Endothelial cell of umbilical vein (primary cell): Measurements from ENCODE around the gene CSNK1A1. TPM values are rescaled to one million over a fixed set of nuclear protein-coding genes. Genes with fewer than 3 reads are reported as not detected.

Experiments
- BruUV-seq: library from RNA; stranded (reverse); fragments of 400-500 nt; replicated peaks from 2 replicates; lab custom pipeline; 2021; lab: Mats Ljungman, UMichigan
- CTCF ChIA-PET: fragments of 300-600, 350-600 bp; sonication (Branson Sonifier 250); formaldehyde crosslinking; loops from one replicate; lab custom pipeline; 2021; ENCODE audit warnings: antibody characterized with exemption, inconsistent platforms; lab: Charles Lee
- POLR2A ChIA-PET: fragments of 300-600, 350-600 bp; sonication (Branson Sonifier 250); formaldehyde crosslinking; loops from one replicate; lab custom pipeline; 2021; ENCODE audit warnings: antibody characterized with exemption, inconsistent platforms; lab: Charles Lee
- DNase-seq: peaks from one replicate; pipeline ENCODE4 v3.0.0-alpha.2; 2011; ENCODE audit warnings: low read depth, low spot score
- FAIRE-seq: peaks from 2 replicates; lab custom pipeline; 2011; peaks lifted over from hg19 to GRCh38; lab: Jason Lieb, UNC
- H2AFZ ChIP-seq: 2 replicates; pipeline ENCODE4 v1.6.0; 2012; ENCODE audit warnings: low read depth, low read length, control low read depth, inconsistent platforms
- H3K27ac ChIP-seq: 2 replicates; pipeline ENCODE4 v1.5.1; 2011; ENCODE audit warnings: low read depth, mild to moderate bottlenecking, control low read depth, low read length, moderate library complexity; ENCODE audit not compliant: insufficient read depth
- H3K27me3 ChIP-seq, 2 experiments: 2 replicates each; pipeline versions ENCODE4 v1.6.0 to v1.6.1; 2011; ENCODE audit warnings: low read length in 2 of 2, mixed read lengths in 1 of 2; ENCODE audit not compliant: control insufficient read depth in 2 of 2, insufficient read depth in 2 of 2
- H3K36me3 ChIP-seq, 2 experiments: 2 replicates in 1 of 2; 3 replicates in 1 of 2; pipeline ENCODE4 v1.5.1; 2011; ENCODE audit warnings: low read length in 2 of 2, mild to moderate bottlenecking in 1 of 2, moderate library complexity in 1 of 2; ENCODE audit not compliant: control insufficient read depth in 2 of 2, insufficient read depth in 2 of 2; ENCODE audit errors: extremely low read depth in 1 of 2
- H3K4me1 ChIP-seq: 3 replicates; pipeline ENCODE4 v1.5.1; 2011; ENCODE audit warnings: mild to moderate bottlenecking, low read length; ENCODE audit not compliant: control insufficient read depth, insufficient read depth; ENCODE audit errors: extremely low read depth
- H3K4me2 ChIP-seq: 2 replicates; pipeline ENCODE4 v1.6.1; 2011; ENCODE audit warnings: low read length, control low read depth, mixed read lengths; ENCODE audit not compliant: insufficient read depth
- H3K4me3 ChIP-seq, 3 experiments: fragments of 200-600 bp in 1 of 3; sonication (generic), shearing (Covaris generic) in 1 of 3; replicated peaks in 1 of 3; 2 replicates each; pipeline ENCODE4 v1.5.1; 2011 to 2016; ENCODE audit warnings: control low read depth in 3 of 3, low read length in 3 of 3, mild to moderate bottlenecking in 2 of 3, inconsistent platforms in 1 of 3, low read depth in 1 of 3, moderate library complexity in 1 of 3; ENCODE audit not compliant: insufficient read depth in 1 of 3
- H3K79me2 ChIP-seq: 2 replicates; pipeline ENCODE4 v1.6.0; 2012; ENCODE audit warnings: low read length, inconsistent platforms; ENCODE audit not compliant: control insufficient read depth, insufficient read depth
- H3K9ac ChIP-seq: replicated peaks from 2 replicates; pipeline ENCODE3; 2011; ENCODE audit warnings: low read length, control low read depth; ENCODE audit not compliant: insufficient read depth; ENCODE audit errors: extremely low read depth
- H3K9me1 ChIP-seq: replicated peaks from 3 replicates; pipeline ENCODE4 v1.6.0; 2011; ENCODE audit warnings: mild to moderate bottlenecking, low read length; ENCODE audit not compliant: control insufficient read depth, insufficient read depth; ENCODE audit errors: extremely low read depth
- H3K9me3 ChIP-seq: replicated peaks from 2 replicates; pipeline ENCODE4 v1.5.1; 2012; ENCODE audit warnings: low read length, inconsistent platforms; ENCODE audit not compliant: control insufficient read depth, insufficient read depth
- H4K20me1 ChIP-seq: replicated peaks from 2 replicates; pipeline ENCODE3; 2011; ENCODE audit warnings: mild to moderate bottlenecking, low read length; ENCODE audit not compliant: control insufficient read depth, insufficient read depth; ENCODE audit errors: extremely low read depth
- EZH2 ChIP-seq: IDR thresholded peaks from 2 replicates; pipeline ENCODE4 v1.6.1; 2012; ENCODE audit warnings: borderline replicate concordance, low read depth, mild to moderate bottlenecking, moderate library complexity, low read length, inconsistent platforms; ENCODE audit not compliant: severe bottlenecking
- FOS ChIP-seq: IDR thresholded peaks from 2 replicates; pipeline ENCODE4 v1.6.1; 2011; ENCODE audit warnings: mild to moderate bottlenecking, low read length, moderate library complexity, borderline replicate concordance; ENCODE audit not compliant: insufficient read depth
- GATA2 ChIP-seq: IDR thresholded peaks from 2 replicates; pipeline ENCODE4 v1.7.0; 2011; ENCODE audit warnings: low read depth, mild to moderate bottlenecking, moderate library complexity, mixed read lengths, low read length; ENCODE audit not compliant: insufficient read length, insufficient read depth
- JUN ChIP-seq: IDR thresholded peaks from 2 replicates; pipeline ENCODE4 v1.6.1; 2011; ENCODE audit warnings: borderline replicate concordance, low read depth; ENCODE audit not compliant: insufficient read length, insufficient read depth
- MYC ChIP-seq: IDR thresholded peaks from one replicate; pipeline ENCODE4 v1.6.1; 2011; ENCODE audit warnings: mild to moderate bottlenecking, low read depth, low read length
- POLR2A ChIP-seq: IDR thresholded peaks from 2 replicates; pipeline ENCODE4 v1.6.1; 2012; ENCODE audit warnings: low read depth, mild to moderate bottlenecking, control low read depth, low read length
- POLR2AphosphoS5 ChIP-seq: IDR thresholded peaks from 2 replicates; pipeline ENCODE4 v1.6.1; 2012; ENCODE audit warnings: low read depth, mild to moderate bottlenecking, control low read depth, low read length, moderate library complexity; ENCODE audit not compliant: insufficient read depth
- dilution Hi-C: fragments of 300-500 bp; cut with MboI; formaldehyde crosslinking; loops from one replicate; pipeline ENCODE4 v1.15.0; 2019; ENCODE audit warnings: low sequenced_read_pairs; ENCODE audit not compliant: extremely low pct_ligation_motif_present
- intact Hi-C: fragments of 100-400 bp; cut with micrococcal nuclease; formaldehyde crosslinking; loops from one replicate; pipeline ENCODE4 v1.10.0; 2022
- polyA plus RNA-seq, 4 experiments: library from polyadenylated mRNA; depleted of rRNA in 3 of 4; stranded (reverse) in 3 of 4; unstranded in 1 of 4; fragments of >200 nt; gene quantifications; 2 replicates each; pipeline versions ENCODE4 v1.2.1 to v1.2.3, GENCODE V29; 2011 to 2012; ENCODE audit warnings: missing spikeins in 1 of 4
- total RNA-seq: library from RNA; stranded (reverse); gene quantifications from 2 replicates; pipeline ENCODE4 v1.2.3, GENCODE V29; 2021
- TF ChIP-seq, protein P1 (sequence below), 2 donors: IDR thresholded peaks; 1 replicate in 1 of 2; 2 replicates in 1 of 2; pipeline ENCODE4 v1.5.1; 2011; ENCODE audit warnings: low read length in 2 of 2, mild to moderate bottlenecking in 2 of 2, moderate library complexity in 2 of 2, control low read depth in 1 of 2, inconsistent platforms in 1 of 2, low read depth in 1 of 2; ENCODE audit not compliant: insufficient read depth in 1 of 2; ENCODE audit errors: extremely low read depth in 1 of 2
- TF ChIP-seq, protein P2 (sequence below): IDR thresholded peaks from 2 replicates; pipeline ENCODE4 v1.6.1; 2011; ENCODE audit not compliant: insufficient read depth, insufficient read length

The CSNK1A1 gene
- total and polyA plus RNA-seq, 2 donors (not counting 3 experiments of a cell fraction or from before 2014, with no cell fraction given), result 74.1 to 253 TPM

- peak; percentile 68 for DNase-seq
- Histone ChIP-seq H3K9me3 (no peaks in the 10 kb centered on the region), H3K4me1 (peaks cover 45% of the 10 kb centered on the region), H3K27ac (peak overlapping the region; percentile 91), H4K20me1 (peaks cover 3% of the 10 kb centered on the region), H3K79me2 (peaks cover 65% of the 10 kb centered on the region), H3K36me3 (peaks cover 6 to 17% of the 10 kb centered on the region in 2 experiments), H3K9ac (peak overlapping the region; percentile 98), H2AFZ (no peak overlapping the region), H3K27me3 (no peaks in the 10 kb centered on the region), H3K4me3 (peak overlapping the region; percentile 81 to 97 (median 85)), H3K9me1 (no peaks in the 10 kb centered on the region), H3K4me2 (peak overlapping the region; percentile 100)
- BruUV-seq, result no TSS peak
- dilution Hi-C loops (no loop called here), intact Hi-C loops (loop anchor here (2.0 kb wide), 1 partner anchor 63 kb away; no protein-coding TSS in a partner anchor)
- POLR2A ChIA-PET, result interaction anchor here (1.6 to 3.4 kb wide), 2 partner anchors 12 to 98 kb away, joined by 4 to 34 read pairs; no protein-coding TSS in a partner anchor
- CTCF ChIA-PET, result interaction anchor here (0.6 to 3.4 kb wide), 13 partner anchors 13 to 167 kb away, joined by 3 to 27 read pairs (median 4); no protein-coding TSS in a partner anchor
- peak; percentile 34 for TF ChIP-seq FOS
- TF ChIP-seq, protein P1, sequence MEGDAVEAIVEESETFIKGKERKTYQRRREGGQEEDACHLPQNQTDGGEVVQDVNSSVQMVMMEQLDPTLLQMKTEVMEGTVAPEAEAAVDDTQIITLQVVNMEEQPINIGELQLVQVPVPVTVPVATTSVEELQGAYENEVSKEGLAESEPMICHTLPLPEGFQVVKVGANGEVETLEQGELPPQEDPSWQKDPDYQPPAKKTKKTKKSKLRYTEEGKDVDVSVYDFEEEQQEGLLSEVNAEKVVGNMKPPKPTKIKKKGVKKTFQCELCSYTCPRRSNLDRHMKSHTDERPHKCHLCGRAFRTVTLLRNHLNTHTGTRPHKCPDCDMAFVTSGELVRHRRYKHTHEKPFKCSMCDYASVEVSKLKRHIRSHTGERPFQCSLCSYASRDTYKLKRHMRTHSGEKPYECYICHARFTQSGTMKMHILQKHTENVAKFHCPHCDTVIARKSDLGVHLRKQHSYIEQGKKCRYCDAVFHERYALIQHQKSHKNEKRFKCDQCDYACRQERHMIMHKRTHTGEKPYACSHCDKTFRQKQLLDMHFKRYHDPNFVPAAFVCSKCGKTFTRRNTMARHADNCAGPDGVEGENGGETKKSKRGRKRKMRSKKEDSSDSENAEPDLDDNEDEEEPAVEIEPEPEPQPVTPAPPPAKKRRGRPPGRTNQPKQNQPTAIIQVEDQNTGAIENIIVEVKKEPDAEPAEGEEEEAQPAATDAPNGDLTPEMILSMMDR (IDR thresholded peaks at IDR 0.05; ENCODE audit: extremely low read depth in 1 of 2, insufficient read depth in 1 of 2, low read depth in 1 of 2, low read length in 2 of 2), result no peak
- FAIRE-seq, result no peak
Observed at GRCh38 chr5:149549461-149550267, 1.6 kb downstream of the CSNK1A1 start.

DNA sequence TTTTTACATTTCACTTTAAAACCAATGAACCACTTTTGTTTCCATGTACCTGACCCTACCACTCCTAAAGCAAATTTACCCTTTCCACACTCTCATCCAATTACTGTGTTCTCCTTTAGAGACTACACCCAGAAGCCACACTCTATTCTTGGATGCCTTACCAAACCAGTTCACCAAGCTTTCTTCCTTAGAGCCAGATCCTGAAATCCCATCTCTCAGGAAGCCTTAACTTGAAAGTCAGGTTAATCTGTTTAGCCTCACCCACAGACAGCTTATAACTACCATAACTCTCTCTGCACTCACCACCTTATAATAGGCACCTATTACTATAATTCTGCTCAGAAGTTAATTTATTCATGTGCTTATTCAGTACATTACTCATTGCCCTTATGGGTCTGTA lies 4.3 kb downstream of the CSNK1A1 start:
- Histone ChIP-seq H3K36me3 (peaks cover 8 to 17% of the 10 kb centered on the region in 2 experiments), H3K4me2 (peak overlapping the region; percentile 36), H3K9ac (peak overlapping the region; percentile 12), H2AFZ (no peak overlapping the region), H3K79me2 (peaks cover 89% of the 10 kb centered on the region), H4K20me1 (peaks cover 9% of the 10 kb centered on the region), H3K9me1 (no peaks in the 10 kb centered on the region), H3K9me3 (no peaks in the 10 kb centered on the region), H3K4me3 (peak overlapping the region in 1 of 3 experiments; percentile 0), H3K4me1 (peaks cover 56% of the 10 kb centered on the region), H3K27ac (no peak overlapping the region), H3K27me3 (no peaks in the 10 kb centered on the region)
- TF ChIP-seq EZH2, result no peak
- TF ChIP-seq POLR2AphosphoS5, result no peak
- TF ChIP-seq, protein P2, sequence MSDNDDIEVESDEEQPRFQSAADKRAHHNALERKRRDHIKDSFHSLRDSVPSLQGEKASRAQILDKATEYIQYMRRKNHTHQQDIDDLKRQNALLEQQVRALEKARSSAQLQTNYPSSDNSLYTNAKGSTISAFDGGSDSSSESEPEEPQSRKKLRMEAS, result no peak
- TF ChIP-seq GATA2, result no peak
- TF ChIP-seq MYC, result no peak
- no peak for TF ChIP-seq FOS
- TF ChIP-seq POLR2A, result no peak
- TF ChIP-seq, protein P1 (IDR thresholded peaks at IDR 0.05; ENCODE audit: extremely low read depth in 1 of 2, insufficient read depth in 1 of 2, low read depth in 1 of 2, low read length in 2 of 2), result no peak
- no peak for TF ChIP-seq JUN
- CTCF ChIA-PET, result interaction anchor here (0.9 to 1.8 kb wide), 4 partner anchors 10 to 32 kb away, joined by 3 to 4 read pairs (median 3); no protein-coding TSS in a partner anchor
- intact Hi-C loops (no loop called here), dilution Hi-C loops (no loop called here)
- FAIRE-seq, result no peak
- DNase-seq, result no peak
- POLR2A ChIA-PET, result no interaction called here
- no TSS peak for BruUV-seq
